Keratinocyte (primary cell): ENCODE measurements around the gene KDSR.

ENCODE experiments used
- CTCF ChIP-seq, 3 experiments: IDR thresholded peaks in 1 of 3; conservative IDR thresholded peaks in 1 of 3; optimal IDR thresholded peaks in 1 of 3; 2 replicates in 2 of 3; 3 replicates in 1 of 3; pipeline versions ENCODE3 to v1.5.1; 2011; ENCODE audit warnings: low read length in 3 of 3, mild to moderate bottlenecking in 3 of 3, moderate library complexity in 2 of 3, control low read depth in 1 of 3, inconsistent platforms in 1 of 3; ENCODE audit not compliant: insufficient read depth in 2 of 3; ENCODE audit errors: extremely low read depth in 1 of 3
- EZH2 ChIP-seq: IDR thresholded peaks from one replicate; pipeline ENCODE4 v1.6.1; 2012; ENCODE audit warnings: inconsistent platforms, mild to moderate bottlenecking, low read length, moderate library complexity

- TF ChIP-seq CTCF (optimal IDR thresholded peaks at IDR 0.05 in 1 of 3, IDR thresholded peaks at IDR 0.05 in 1 of 3, conservative IDR thresholded peaks at IDR 0.05 in 1 of 3; ENCODE audit: extremely low read depth in 1 of 3, insufficient read depth in 2 of 3, low read length in 3 of 3) (no peak), EZH2 (no peak)
These were observed 68.3 kb downstream of the KDSR start for GRCh38 chr18:63298400-63299365.
